Measurements from ENCODE around the gene COL1A1.

The COL1A1 gene

GRCh38 chr17:50199803-50200456 is 1.5 kb downstream of the COL1A1 start:
- peak; percentile 38 to 54 (median 39) for DNase-seq

- DNase-seq = no peak
These were observed 2.1 kb downstream of the COL1A1 start for GRCh38 chr17:50199211-50199802.

GRCh38 chr17:50198026-50198669 is 3.3 kb downstream of the COL1A1 start:
- peak; percentile 82 to 88 (median 86) for DNase-seq

- peak; percentile 54 to 59 (median 57) for DNase-seq
These were observed 4.6 kb downstream of the COL1A1 start for GRCh38 chr17:50196826-50197225.

- no peak for DNase-seq
These were observed 5.4 kb downstream of the COL1A1 start for GRCh38 chr17:50196036-50196435.

- DNase-seq = no peak
These were observed 6.2 kb downstream of the COL1A1 start for GRCh38 chr17:50194934-50195865.

- DNase-seq = no peak
These were observed 7.1 kb downstream of the COL1A1 start for GRCh38 chr17:50194140-50194933.

GRCh38 chr17:50192618-50193291 is 8.7 kb downstream of the COL1A1 start:
- no peak for DNase-seq

GRCh38 chr17:50192144-50192617 is 9.2 kb downstream of the COL1A1 start:
- DNase-seq = no peak

- no peak for DNase-seq
These were observed 9.9 kb downstream of the COL1A1 start for GRCh38 chr17:50191359-50192143.

GRCh38 chr17:50190603-50191358 is 10.7 kb downstream of the COL1A1 start:
- DNase-seq = no peak

- no peak for DNase-seq
These were observed 11.2 kb downstream of the COL1A1 start for GRCh38 chr17:50190293-50190602.

GRCh38 chr17:50189550-50190292 is 11.7 kb downstream of the COL1A1 start:
- DNase-seq = no peak

- DNase-seq = no peak
These were observed 12.4 kb downstream of the COL1A1 start for GRCh38 chr17:50188921-50189549.

- DNase-seq = no peak
These were observed 12.9 kb downstream of the COL1A1 start for GRCh38 chr17:50188531-50188920.

GRCh38 chr17:50187751-50188530 is 13.5 kb downstream of the COL1A1 start:
- no peak for DNase-seq

GRCh38 chr17:50187394-50187725 is 14.1 kb downstream of the COL1A1 start:
- no peak for DNase-seq

Measured in suppressor macrophage treated with lipopolysaccharide for 1 hour (primary cell).